GM12878 (cell line): Measurements from ENCODE around the gene SON. TPM values are rescaled to one million over a fixed set of nuclear protein-coding genes. Genes with fewer than 3 reads are reported as not detected.
A peak's percentile ranks its signal among the peaks of the same experiment; 100 is the strongest.

ENCODE experiments used
- ATAC-seq: fragments of 200-7000 bp; cut with Tn5 transposase; 3 replicates; pipeline ENCODE4 v1.9.1; 2020; ENCODE audit warnings: mild to moderate bottlenecking, moderate library complexity
- BruUV-seq: library from RNA; stranded (reverse); fragments of 400-500 nt; replicated peaks from 2 replicates; lab custom pipeline; 2021; lab: Mats Ljungman, UMichigan
- CTCF ChIA-PET: fragments of 300-600 bp; sonication (Branson Sonifier 250); formaldehyde crosslinking; extraction: SDS; loops from one replicate; lab custom pipeline; 2021; ENCODE audit warnings: inconsistent platforms; lab: Yijun Ruan, JAX
- POLR2A ChIA-PET: fragments of 350-600 bp; formaldehyde crosslinking; extraction: SDS; loops from one replicate; lab custom pipeline; 2021; ENCODE audit warnings: inconsistent platforms; lab: Charles Lee
- RAD21 ChIA-PET: fragments of 300-600 bp; sonication (Branson Sonifier 250); formaldehyde crosslinking; loops from one replicate; lab custom pipeline; 2023; ENCODE audit warnings: antibody characterized with exemption; ENCODE audit not compliant: unreplicated experiment; lab: Charles Lee
- SMC1A ChIA-PET: fragments of 300-600 bp; sonication (Branson Sonifier 250); formaldehyde crosslinking; loops from one replicate; lab custom pipeline; 2023; ENCODE audit not compliant: unreplicated experiment, uncharacterized antibody; lab: Charles Lee
- DNase-seq: peaks from one replicate; pipeline ENCODE4 v3.0.0-alpha.2; 2011; ENCODE audit warnings: low read depth, low spot score
- FAIRE-seq: peaks from 3 replicates; lab custom pipeline; 2011; peaks lifted over from hg19 to GRCh38; lab: Jason Lieb, UNC
- H2AFZ ChIP-seq: 2 replicates; pipeline ENCODE4 v1.6.0; 2011; ENCODE audit warnings: low read depth, low read length, control low read depth; ENCODE audit not compliant: control insufficient read depth
- H3K27ac ChIP-seq: 2 replicates; pipeline ENCODE4 v1.5.1; 2011; ENCODE audit warnings: control low read depth; ENCODE audit not compliant: control insufficient read depth, insufficient read depth
- H3K27me3 ChIP-seq, 2 experiments: replicated peaks in 1 of 2; 2 replicates each; pipeline versions ENCODE4 v1.6.0 to v1.6.1; 2011; ENCODE audit warnings: low read length in 1 of 2; ENCODE audit not compliant: control insufficient read depth in 2 of 2, insufficient read depth in 2 of 2
- H3K36me3 ChIP-seq, 2 experiments: 2 replicates each; pipeline ENCODE4 v1.5.1; 2011; ENCODE audit warnings: low read length in 1 of 2; ENCODE audit not compliant: control insufficient read depth in 2 of 2, insufficient read depth in 2 of 2
- H3K4me1 ChIP-seq: 2 replicates; pipeline ENCODE4 v1.6.1; 2011; ENCODE audit warnings: mild to moderate bottlenecking, low read length, moderate library complexity, mixed read lengths; ENCODE audit not compliant: control insufficient read depth, insufficient read depth
- H3K4me2 ChIP-seq: 2 replicates; pipeline ENCODE4 v1.6.0; 2011; ENCODE audit warnings: control low read depth; ENCODE audit not compliant: control insufficient read depth, insufficient read depth
- H3K4me3 ChIP-seq: fragments of 200-600 bp; sonication (generic); 2 replicates; pipeline ENCODE4 v1.5.1; 2016
- H3K79me2 ChIP-seq: 2 replicates; pipeline ENCODE4 v1.6.0; 2011; ENCODE audit warnings: low read length; ENCODE audit not compliant: control insufficient read depth, insufficient read depth
- H3K9ac ChIP-seq: 2 replicates; pipeline ENCODE4 v1.8.0; 2011; ENCODE audit warnings: low read length, control low read depth, mixed read lengths; ENCODE audit not compliant: control insufficient read depth, insufficient read depth
- H3K9me3 ChIP-seq: replicated peaks from 3 replicates; pipeline ENCODE4 v1.5.1; 2011; ENCODE audit warnings: mild to moderate bottlenecking, low read length; ENCODE audit not compliant: control insufficient read depth, insufficient read depth
- H4K20me1 ChIP-seq: 2 replicates; pipeline ENCODE4 v1.6.0; 2011; ENCODE audit not compliant: control insufficient read depth, insufficient read depth
- CBX3 ChIP-seq: fragments of 200-600 bp; sonication (generic); IDR thresholded peaks from 2 replicates; pipeline ENCODE4 v1.6.1; 2016; ENCODE audit warnings: low read depth, borderline replicate concordance
- POLR2AphosphoS5 ChIP-seq: IDR thresholded peaks from 2 replicates; pipeline ENCODE4 v1.6.1; 2011; ENCODE audit warnings: mild to moderate bottlenecking, low read length, inconsistent platforms
- PRDM15 ChIP-seq: fragments of 450-650 bp; formaldehyde crosslinking; IDR thresholded peaks from 2 replicates; pipeline ENCODE4 v1.4.0; 2020; ENCODE audit warnings: mild to moderate bottlenecking, moderate library complexity
- TARDBP ChIP-seq: IDR thresholded peaks from 2 replicates; pipeline ENCODE4 v1.6.1; 2016; ENCODE audit warnings: borderline replicate concordance
- ZBTB4 ChIP-seq: fragments of 450-650 bp; formaldehyde crosslinking; IDR thresholded peaks from 2 replicates; pipeline ENCODE4 v1.4.0; 2022; ENCODE audit warnings: mild to moderate bottlenecking, moderate library complexity
- ZNF207 ChIP-seq: fragments of 450-650 bp; IDR thresholded peaks from 2 replicates; pipeline ENCODE4 v1.6.1; 2014; ENCODE audit warnings: antibody characterized with exemption, mild to moderate bottlenecking, borderline replicate concordance
- WGBS: methylation state at CpG from one replicate; pipeline ENCODE4 v1.1.6; 2016; ENCODE audit warnings: low lambda C conversion rate; ENCODE audit not compliant: insufficient replicate concordance, insufficient coverage; ENCODE audit errors: missing lambda C conversion rate; 5-methylcytosine and 5-hydroxymethylcytosine counted together
- in situ Hi-C: fragments of 300-500 bp; cut with MboI; formaldehyde crosslinking; loops from 9 replicates; pipeline ENCODE4 v1.14.3; 2018; ENCODE audit warnings: mixed read lengths
- intact Hi-C: fragments of 100-400 bp; cut with micrococcal nuclease; formaldehyde crosslinking; loops from one replicate; pipeline ENCODE4 v1.14.2; 2022; ENCODE audit not compliant: unreplicated experiment
- polyA plus RNA-seq, 11 experiments: library from polyadenylated mRNA; depleted of rRNA in 4 of 11; unstranded in 6 of 11; stranded (reverse) in 5 of 11; fragments of >200 nt; fragmentation: Nextera tagmentation in 4 of 11; fragmentation: Illumina TruSeq in 1 of 11; extraction: Ambion mirVana in 4 of 11; extraction: Trizol in 1 of 11; gene quantifications; 1 replicate in 1 of 11; 2 replicates in 10 of 11; pipeline versions ENCODE4 v1.2.1 to v1.2.3, GENCODE V29; 2011 to 2016; ENCODE audit warnings: inconsistent platforms in 2 of 11, missing spikeins in 2 of 11, low read depth in 1 of 11
- total RNA-seq, 4 experiments: library from RNA; depleted of rRNA in 3 of 4; stranded (reverse); fragments of >200 nt in 3 of 4; fragmentation: Illumina TruSeq in 1 of 4; extraction: Trizol in 1 of 4; gene quantifications; 2 replicates each; pipeline versions ENCODE4 v1.2.1 to v1.2.3, GENCODE V29; 2013 to 2021

SON gene
- total and polyA plus RNA-seq, 10 of the 15 experiments (the other 5 are each of a cell fraction or from before 2014, with no cell fraction given): 95.7 to 788 (median 251) TPM

GRCh38 chr21:33559813-33560212 lies 17.0 kb downstream of the SON start:
- Histone ChIP-seq H3K79me2 (peaks cover 25% of the 10 kb centered on the region), H2AFZ (no peak overlapping the region), H3K4me2 (no peak overlapping the region), H3K4me3 (no peak overlapping the region), H4K20me1 (no peaks in the 10 kb centered on the region), H3K27ac (no peak overlapping the region), H3K4me1 (no peaks in the 10 kb centered on the region), H3K9me3 (no peaks in the 10 kb centered on the region), H3K9ac (no peak overlapping the region), H3K36me3 (peaks cover 14 to 30% of the 10 kb centered on the region in 2 experiments), H3K27me3 (no peaks in the 10 kb centered on the region)
- CTCF ChIA-PET: interaction anchor here (0.6 to 1.2 kb wide), 2 partner anchors 42 to 46 kb away, joined by 3 to 4 read pairs; no protein-coding TSS in a partner anchor
- POLR2A ChIA-PET: no interaction called here
- no peak for ATAC-seq
- TF ChIP-seq PRDM15: no peak
- TF ChIP-seq CBX3: no peak
- no peak for TF ChIP-seq ZBTB4 (CRISPR knock-in tag)
- no peak for TF ChIP-seq ZNF207
- TF ChIP-seq TARDBP: no peak
- TF ChIP-seq POLR2AphosphoS5: 0 out of 2 replicates have a peak, but pooled peaks have one; percentile 47
- WGBS: 93% methylated on average over 10 of the region's 10 CpGs
- SMC1A ChIA-PET: interaction anchor here (0.6 to 1.7 kb wide), 5 partner anchors 12 to 75 kb away, joined by 3 to 6 read pairs (median 3); partner anchors contain the start of gene SON
- FAIRE-seq: no peak
- RAD21 ChIA-PET: no interaction called here
- DNase-seq: no peak
- intact Hi-C loops: no loop called here
- TSS peak; percentile 4 for BruUV-seq
- in situ Hi-C loops: no loop called here
